ENCODE results near the gene COL24A1.
"Not testable (repeated sequence)": the region's sequence is repeated elsewhere in the genome, so short reads cannot be mapped to it uniquely, and the experiment has no call there.

The COL24A1 gene

DNA sequence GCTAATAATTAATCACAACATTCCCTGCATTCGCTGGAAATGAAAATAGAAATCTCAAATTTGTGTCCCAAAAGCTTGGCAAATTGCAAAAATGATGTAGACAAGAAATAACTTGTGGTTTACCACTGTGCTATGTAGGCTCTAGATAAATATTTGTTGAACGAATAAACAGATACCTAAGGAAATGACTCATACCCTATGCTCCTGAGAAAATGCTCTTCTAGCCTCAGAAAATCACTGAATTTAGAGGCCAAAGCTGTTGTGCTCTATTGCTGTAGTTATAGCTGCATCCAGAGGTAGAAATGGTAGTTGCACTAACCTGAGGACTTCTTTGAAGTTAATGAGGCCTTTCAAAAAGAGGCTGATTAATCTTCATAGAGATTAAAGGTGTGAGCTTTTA lies 306.3 kb downstream of the COL24A1 start:
- TF ChIP-seq, protein P1, sequence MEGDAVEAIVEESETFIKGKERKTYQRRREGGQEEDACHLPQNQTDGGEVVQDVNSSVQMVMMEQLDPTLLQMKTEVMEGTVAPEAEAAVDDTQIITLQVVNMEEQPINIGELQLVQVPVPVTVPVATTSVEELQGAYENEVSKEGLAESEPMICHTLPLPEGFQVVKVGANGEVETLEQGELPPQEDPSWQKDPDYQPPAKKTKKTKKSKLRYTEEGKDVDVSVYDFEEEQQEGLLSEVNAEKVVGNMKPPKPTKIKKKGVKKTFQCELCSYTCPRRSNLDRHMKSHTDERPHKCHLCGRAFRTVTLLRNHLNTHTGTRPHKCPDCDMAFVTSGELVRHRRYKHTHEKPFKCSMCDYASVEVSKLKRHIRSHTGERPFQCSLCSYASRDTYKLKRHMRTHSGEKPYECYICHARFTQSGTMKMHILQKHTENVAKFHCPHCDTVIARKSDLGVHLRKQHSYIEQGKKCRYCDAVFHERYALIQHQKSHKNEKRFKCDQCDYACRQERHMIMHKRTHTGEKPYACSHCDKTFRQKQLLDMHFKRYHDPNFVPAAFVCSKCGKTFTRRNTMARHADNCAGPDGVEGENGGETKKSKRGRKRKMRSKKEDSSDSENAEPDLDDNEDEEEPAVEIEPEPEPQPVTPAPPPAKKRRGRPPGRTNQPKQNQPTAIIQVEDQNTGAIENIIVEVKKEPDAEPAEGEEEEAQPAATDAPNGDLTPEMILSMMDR (IDR thresholded peaks at IDR 0.05) = no peak
- no peak for DNase-seq (ENCODE audit: low spot score)
- no peak overlapping the region for H3K27ac ChIP-seq
- no peak overlapping the region for H3K4me3 ChIP-seq

DNA sequence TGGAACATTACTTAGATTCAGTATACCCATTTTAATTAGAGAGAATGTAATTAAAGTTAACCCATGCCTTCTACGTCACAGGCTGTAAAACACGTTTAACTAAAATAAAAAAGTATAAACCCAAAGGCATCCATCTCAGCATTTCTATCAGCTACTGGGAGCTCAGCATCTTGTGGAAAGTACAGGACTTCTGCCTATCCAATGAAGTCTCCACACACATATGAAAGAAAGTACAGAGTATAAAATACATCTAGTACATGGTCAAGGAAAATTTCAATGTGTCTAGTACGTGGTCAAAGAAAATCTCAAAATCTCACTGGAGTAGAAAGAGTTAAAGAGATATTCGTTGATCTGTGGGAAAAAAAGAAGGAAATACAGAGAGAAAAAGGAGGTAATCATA lies 306.9 kb downstream of the COL24A1 start:
- TF ChIP-seq, protein P1 (IDR thresholded peaks at IDR 0.05) = no peak
- DNase-seq (ENCODE audit: low spot score) = no peak
- Histone ChIP-seq H3K4me3 (no peak overlapping the region), H3K27ac (no peak overlapping the region)

DNA sequence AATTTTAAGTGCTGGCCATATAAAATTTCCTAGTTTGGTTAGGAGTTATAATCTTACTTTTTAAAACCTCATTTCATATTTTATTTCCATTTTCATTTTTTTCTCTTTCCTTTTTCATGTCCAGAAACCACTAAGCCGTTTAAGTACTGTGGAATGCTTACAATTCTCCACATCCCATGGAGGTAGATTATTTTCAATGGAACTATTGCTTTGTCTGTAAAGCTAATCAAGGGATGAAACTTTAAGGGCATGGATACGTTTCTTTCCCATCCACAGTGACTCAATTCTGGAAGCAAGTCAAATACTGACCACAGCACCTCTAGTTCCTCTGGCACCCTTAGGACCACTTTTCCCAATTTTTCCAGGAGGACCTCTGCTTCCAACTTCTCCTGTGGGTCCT lies 309.2 kb downstream of the COL24A1 start:
- no peak for DNase-seq (ENCODE audit: low spot score)
- Histone ChIP-seq H3K27ac (no peak overlapping the region), H3K4me3 (no peak overlapping the region)
- TF ChIP-seq, protein P1 (IDR thresholded peaks at IDR 0.05) = no peak

DNA sequence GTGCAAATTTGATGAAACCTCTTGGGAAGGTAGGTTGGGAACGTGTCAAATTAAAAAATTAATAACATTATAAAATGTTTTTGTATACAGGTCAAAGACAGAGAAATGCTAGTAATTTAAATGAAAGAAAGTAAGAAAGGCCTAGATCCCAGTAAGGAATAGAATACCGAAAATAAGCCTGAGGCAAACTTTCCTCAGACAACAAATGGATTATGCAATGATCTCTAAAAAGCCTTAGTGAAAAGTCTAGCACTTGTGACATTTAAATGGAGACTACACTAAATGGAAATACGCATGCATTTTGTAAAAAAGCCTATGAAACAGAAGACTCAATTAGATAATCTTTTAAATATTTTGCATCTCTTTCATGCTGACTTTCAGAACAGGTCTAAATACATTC lies 309.9 kb downstream of the COL24A1 start:
- Histone ChIP-seq H3K4me3 (no peak overlapping the region), H3K27ac (no peak overlapping the region)
- TF ChIP-seq, protein P1 (IDR thresholded peaks at IDR 0.05) = no peak
- DNase-seq (ENCODE audit: low spot score) = no peak

DNA sequence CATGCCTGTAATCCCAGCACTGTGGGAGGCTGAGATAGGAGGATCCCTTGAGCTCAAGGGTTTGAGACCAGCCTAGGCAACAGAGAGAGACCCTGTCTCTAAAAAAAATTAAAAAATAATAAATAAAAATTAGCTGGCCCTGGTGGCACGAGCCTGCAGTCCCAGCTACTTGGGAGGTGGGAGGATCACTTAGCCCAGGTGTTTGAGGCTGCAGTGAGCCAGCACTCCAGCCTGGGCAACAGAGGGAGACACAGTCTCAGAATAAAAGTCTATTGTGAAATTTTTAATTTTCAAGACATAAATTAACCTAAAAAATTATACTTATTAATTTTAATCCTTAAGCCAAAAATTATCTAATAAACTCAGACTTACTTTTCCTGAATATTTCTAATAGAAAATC lies 317.1 kb downstream of the COL24A1 start:
- H3K27ac ChIP-seq = no peak overlapping the region
- H3K4me3 ChIP-seq = no peak overlapping the region
- TF ChIP-seq, protein P1 (IDR thresholded peaks at IDR 0.05) = no peak
- DNase-seq (ENCODE audit: low spot score) = no peak

DNA sequence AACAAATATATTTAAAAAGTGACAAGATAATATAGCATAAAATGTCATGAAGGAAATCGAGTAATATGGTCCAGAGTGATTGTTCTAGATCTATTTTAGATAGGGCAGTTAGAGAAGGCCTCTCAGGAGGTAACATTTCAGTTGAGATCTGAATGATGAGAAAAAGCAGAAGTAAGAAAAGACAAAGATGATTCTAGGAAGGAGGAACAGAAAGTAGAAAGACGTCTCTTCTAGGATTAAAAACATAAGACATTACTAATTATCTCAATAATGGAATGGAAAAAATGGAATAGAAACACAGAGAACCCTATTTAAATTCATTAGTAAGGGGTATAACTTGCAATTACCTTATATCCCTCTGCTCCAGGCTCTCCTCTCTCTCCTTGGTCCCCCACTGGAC lies 318.3 kb downstream of the COL24A1 start:
- no peak for DNase-seq (ENCODE audit: low spot score)
- Histone ChIP-seq H3K27ac (no peak overlapping the region), H3K4me3 (no peak overlapping the region)
- TF ChIP-seq, protein P1 (IDR thresholded peaks at IDR 0.05) = no peak

DNA sequence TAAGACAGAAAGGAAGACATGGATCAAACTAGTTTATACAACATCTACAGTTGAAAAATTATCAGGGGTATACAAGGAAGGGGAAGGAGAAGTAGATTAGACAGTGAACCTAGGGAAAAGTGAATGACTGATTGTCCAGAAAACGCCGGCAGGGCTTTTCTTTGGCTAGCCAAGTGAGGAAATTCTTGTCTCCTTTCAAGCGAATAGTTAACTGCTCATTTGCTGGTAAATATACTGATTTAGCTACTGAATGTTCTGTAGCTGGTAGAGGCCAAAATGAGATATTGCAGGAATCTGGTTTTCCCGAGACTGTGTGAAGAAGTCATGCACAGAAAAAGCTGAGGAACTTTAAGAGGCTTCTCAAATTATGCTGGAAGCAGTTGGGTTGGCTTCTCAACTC lies 319.8 kb downstream of the COL24A1 start:
- Histone ChIP-seq H3K4me3 (no peak overlapping the region), H3K27ac (no peak overlapping the region)
- TF ChIP-seq, protein P1 (IDR thresholded peaks at IDR 0.05) = no peak
- no peak for DNase-seq (ENCODE audit: low spot score)

DNA sequence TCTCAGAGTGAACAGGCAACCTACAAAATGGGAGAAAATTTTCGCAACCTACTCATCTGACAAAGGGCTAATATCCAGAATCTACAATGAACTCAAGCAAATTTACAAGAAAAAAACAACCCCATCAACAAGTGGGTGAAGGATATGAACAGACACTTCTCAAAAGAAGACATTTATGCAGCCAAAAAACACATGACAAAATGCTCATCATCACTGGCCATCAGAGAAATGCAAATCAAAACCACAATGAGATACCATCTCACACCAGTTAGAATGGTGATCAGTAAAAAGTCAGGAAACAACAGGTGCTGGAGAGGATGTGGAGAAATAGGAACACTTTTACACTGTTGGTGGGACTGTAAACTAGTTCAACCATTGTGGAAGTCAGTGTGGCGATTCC lies 323.4 kb downstream of the COL24A1 start:
- not testable (repeated sequence) for H3K27ac ChIP-seq; DNase-seq (ENCODE audit: low spot score)

More for the DNA sequence above, 323.4 kb downstream of the COL24A1 start:
- not testable (repeated sequence) for H3K4me3 ChIP-seq

Data from coronary artery (tissue), 2 donors.